CD1c-positive myeloid dendritic cell (primary cell): Measurements from ENCODE around the gene S100A4.
"Not testable (repeated sequence)": the region's sequence is repeated elsewhere in the genome, so short reads cannot be mapped to it uniquely, and the experiment has no call there.

Source experiments
- DNase-seq: peaks from one replicate; pipeline ENCODE4 v3.0.0-alpha.2; 2016; ENCODE audit errors: extremely low spot score

Gene S100A4

DNA sequence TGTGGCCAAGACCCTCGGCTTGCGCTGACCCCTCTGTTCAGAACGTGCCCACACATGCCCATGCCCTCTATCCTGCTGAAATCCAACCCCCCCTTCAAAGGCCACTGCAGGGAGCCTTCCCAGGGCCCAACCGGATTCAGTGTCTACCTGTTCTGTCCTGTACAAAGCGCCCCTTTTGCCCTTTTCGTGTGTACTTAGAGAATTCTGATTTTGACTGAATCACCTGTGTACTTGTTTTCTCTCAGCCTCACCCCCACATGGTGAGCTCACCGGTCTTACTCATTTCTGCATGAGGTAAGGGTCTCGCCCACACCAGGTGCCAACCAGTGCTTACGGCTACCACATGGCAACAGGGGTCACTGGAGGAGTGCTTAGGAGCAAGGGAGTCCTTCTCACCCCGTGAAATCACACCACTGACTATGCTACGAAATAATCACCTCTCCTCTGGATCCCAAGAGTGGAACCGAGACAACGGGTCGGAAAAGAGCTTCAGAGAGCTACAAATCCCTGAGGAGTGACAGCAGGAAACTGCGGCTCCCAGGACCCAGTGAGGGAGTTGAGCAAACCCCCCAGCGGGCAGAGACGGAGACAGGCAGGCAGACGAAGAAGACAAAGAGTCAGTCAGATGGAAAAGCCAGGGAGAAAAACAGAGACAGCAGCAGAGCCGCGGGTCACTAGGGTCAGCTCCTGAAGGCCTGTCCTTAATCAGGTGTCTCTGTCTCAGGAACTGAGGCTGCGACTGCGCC, 22.2 kb upstream of the S100A4 start:
- DNase-seq = peak; percentile 34

DNA sequence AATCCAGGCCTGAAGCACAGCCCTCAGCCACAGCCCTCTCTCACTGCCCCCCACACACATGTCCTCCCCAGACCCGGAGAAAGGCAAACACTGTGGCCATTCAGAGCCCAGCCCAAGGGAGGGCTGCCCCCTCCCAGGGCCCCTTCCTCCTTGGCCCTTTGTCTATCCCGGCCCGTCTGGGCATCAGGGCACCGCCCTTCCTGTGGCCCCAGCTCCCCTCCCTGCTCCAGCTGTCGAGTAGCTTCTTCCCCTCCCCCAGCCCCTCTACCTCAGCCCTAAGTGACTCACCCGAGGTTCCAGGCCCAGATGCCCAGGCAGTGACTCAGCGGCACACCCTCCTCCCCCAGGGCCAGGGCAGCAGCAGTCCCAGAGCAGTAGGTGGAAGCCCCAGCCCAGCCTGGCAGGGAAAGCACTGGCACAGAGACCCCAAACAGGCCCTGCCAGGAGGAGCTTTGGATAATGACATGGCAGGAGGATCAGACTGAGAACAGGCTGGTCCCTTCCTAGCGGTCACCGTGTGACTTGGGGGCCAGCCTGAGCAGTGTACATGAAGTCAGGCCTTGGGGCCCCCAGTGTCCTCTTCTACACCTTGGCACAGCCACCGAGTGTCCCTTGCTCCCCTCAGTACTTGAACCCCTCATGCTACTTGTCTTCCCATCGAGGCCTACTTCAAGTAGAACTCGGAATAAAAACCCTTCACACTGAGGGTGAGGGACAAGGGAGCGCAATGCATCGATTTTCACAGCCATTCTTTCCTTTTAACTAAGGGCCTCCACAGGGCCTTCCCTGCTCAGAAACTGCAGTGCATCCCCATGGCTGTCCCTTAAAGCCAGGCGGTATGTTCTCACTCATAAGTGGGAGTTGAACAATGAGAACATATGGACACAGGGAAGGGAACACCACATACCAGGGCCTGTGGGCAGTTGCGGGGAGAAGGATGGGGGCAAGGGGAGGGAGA, 21.1 kb upstream of the S100A4 start:
- peak; percentile 94 for DNase-seq

DNA sequence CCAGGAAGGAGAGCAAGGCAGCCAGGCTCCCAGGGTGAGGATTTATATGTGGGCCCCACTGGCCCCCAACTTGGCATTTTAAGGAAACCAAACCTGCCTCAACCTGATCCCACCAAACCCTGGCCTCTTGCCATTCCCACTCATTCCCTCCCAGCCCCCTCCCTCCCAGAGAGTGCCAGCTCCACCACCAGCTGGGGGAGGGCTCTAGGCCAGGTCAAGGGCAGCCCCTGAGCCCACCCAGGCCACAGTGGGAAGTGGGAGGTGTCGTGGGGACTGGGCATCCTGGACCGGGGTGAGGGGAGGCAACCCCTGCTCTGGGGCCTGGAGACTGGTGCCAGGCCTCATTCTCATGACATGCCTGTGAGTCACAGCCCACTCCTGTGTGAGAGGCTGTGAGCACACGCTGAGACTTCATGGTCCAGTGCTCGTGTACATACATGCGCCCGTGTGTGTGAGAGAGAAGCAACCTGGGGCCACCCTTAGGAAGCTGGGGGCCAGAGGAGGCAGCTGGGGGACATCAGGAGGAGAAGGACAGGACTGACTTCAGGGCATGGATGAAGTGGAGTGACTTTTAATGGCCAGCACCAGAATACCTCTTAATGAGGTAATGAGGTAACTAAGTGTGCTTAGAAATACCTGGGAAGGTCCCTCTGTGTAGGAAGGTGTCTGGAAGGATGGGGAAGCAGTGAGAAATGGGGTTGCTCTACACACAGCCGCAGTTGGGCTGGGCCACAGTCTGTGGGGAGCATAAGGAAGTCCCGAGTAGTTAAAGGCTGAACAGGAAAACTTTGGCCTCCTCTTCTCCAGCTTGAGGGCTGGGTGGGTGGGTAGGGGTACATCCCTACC, 20.1 kb upstream of the S100A4 start, which contains the start of gene S100A2:
S100A2 (minus strand) TSS at position 316 of the 846 bp plus-strand sequence. CDS start 1,967 bp downstream, outside the sequence.
- DNase-seq = peak; percentile 68

DNA sequence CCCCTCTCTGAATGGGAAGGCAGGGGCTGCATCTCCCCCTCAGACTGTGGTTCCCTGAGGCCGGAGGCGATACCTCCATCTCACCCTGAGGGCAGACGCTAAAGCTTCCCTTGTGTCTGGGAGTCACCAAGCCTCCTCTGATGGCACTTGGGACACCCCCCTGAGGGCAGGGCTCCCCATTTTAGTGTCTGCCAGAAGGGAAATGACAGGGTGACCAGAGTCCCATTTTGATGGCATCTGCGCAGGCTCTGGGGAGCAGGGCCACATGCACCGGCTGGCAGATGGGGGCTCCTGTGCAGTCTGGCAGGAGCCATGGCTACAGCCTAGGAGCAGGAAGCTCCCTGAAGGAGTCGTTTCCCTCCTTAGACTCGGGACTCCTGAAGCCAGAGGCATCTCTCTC, 18.4 kb upstream of the S100A4 start:
- no peak for DNase-seq

DNA sequence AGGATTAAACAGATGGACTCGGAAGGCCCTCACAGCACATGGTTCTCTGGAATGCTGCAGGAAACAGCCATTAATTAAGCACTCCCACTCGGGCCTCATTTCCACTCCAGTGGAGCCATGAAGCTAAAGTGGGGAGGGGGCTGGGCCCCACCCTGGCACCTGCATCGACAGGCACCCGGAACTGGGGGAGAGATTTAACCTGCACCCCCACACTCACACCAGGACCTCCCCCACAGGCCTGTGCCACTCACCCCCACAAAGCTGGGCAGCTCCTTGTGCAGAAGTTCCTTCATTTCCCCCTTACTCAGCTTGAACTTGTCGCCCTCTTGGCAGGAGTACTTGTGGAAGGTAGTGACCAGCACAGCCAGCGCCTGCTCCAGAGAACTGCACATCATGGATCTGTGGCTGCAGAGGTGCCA, 17.9 kb upstream of the S100A4 start:
- DNase-seq = peak; percentile 43

DNA sequence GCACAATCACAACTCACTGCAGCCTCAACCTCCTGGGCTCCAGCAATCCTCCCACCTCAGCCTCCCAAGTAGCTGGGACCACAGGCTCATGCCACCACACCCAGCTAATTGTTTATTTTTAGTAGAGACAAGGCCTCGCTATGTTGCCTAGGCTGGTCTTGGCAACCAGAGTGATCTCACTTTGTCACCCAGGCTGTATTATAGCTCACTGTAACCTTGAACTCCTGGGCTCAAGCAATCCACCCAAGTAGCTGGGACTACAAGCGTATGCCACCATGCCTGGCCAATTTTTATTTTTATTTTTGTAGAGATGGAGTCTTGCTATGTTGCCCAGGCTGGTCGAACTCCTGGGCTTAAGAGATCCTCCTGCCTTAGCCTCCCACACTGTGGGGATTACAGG, 16.4 kb upstream of the S100A4 start:
- DNase-seq = not testable (repeated sequence)

DNA sequence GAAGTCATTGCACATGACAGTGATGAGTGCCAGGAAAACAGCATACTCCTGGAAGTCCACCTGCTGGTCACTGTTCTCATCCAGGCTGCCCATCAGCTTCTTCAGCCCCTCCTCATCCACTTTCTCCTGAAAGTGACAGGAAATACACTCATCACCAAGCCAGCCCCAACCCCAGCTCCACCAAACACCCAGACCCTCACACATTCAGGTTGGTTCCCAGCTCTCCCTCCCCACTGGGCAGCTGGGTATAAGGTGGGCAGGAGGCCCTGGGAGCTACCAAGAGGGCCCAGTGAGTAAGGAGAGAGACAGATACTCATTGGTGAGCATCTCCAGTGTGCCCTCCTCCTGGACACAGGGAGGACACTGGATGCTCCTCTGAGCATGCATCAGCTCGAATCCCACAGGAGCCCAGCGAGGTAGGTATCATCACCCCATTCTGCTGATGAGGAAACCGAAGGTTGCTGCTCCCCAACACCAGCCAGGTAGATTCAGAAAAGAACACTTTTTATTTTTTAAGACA, 15.9 kb upstream of the S100A4 start:
- no peak for DNase-seq

DNA sequence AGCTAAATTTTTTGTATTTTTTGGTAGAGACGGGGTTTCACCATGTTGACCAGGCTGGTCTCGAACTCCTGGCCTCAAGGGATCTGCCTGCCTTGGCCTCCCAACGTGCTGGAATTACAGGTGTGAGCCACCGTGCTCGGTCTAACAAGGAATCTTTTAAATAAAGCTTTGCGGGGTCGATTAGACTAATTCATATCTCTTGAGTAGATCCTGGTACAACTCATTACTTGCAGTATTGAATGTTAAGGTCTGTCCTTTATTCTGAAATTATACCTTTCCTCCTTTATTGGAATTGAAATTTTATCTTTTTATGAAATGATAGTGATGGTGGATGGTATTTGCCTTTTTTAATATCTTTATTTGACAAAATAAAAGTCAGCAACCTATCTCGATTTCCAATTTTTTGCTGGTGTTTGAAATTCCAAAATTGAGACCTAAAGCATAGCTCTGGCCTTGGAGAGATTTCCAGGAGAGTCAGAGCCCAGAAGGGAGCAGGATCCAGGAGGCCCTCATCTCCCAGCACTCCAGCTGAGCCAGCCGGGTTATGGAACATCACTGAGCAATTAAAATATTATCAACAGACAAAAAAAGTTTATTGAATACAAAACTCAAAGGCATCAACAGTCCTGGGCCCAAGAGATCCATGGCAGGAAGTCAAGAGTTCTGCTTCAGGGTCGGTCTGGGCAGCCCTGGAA, 15.3 kb upstream of the S100A4 start:
- no peak for DNase-seq

DNA sequence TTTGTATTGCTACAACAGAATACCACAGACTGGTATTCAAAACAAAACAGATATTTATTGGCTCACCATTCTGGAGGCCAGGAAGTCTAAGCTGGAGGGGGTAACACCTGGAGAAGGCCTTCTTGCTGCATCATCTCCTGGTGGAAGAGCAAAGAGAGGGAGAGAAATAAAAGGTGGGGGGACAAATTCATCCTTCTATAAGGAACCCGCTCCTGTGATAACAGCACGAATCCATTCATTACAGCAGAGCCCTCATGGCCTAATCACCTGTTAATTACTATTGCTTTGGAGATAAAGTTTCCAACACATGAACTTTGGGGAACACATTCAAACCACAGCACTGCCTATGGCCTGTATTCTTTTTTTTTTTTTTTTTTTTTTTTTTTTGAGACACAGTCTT, 14.6 kb upstream of the S100A4 start:
- no peak for DNase-seq

DNA sequence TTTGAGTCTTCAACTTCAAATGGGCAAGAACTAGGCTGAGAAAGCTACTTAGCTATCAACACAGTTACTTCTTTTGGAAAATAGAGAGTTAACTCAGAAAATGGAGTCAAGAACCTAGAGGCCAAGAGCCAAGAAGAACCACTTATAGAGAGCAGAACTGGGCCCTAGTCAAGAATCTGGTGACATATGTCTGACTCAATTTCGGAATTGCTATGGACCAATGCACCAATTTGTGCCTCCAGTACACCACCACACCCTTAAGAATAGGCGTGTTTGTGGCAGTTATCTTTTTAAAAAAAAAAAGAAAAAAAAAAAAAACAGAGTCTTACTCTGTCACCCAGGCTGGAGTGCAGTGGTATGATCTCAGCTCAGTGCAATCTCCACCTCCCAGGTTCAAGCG, 12.3 kb upstream of the S100A4 start:
- DNase-seq = no peak

DNA sequence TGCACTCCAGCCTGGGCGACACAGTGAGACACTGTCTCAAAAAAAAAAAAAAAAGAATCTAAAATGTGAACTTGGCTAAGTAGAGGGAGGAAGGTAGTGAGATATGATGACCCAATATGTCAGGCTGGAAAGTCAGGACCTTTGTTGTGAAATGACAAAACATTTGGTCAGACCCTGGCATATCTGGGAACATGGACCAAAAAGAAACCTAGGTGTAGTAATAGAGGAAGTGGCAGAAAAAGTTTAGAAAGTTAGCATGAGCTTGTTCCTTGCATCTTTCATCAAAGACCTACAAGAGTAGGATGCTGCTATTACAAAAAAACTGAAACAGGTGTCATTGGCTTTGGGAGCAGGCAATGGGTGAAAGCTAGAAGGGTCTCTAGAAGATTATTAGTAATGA, 10.7 kb upstream of the S100A4 start:
- no peak for DNase-seq

DNA sequence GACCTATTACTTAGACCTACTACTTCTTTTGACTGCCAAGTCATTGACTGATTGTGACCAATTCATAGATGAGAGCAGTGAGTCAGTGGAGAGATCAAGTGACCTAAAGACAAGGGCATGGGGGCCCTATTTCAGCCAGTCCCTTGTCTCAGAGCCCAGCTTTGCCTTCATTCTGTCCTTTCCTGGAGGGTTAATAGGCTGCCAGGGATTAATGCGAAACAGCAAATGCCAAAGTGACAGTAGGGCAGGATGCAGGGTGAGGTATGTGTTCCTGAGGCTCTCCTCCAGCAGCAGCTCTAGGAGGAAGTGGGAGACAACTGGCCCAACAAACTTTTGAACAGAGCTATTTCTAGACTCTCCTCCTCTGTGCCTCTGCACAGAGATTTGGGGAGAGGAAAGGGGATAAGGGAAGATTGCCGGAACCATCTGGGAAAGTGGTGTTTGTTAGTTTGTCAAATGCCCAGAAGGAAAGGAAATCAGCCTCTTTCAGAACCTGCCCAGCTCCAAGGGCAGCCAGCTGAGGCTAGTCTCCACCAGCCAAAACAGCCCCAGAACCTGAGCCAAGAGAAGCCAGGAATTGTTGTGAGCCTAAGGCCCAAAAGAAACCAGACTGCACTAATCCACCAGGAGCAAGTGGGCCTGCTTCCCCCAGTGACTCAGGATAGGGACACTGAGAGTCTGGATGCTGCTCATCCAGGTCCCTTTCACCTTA, 8.4 kb upstream of the S100A4 start:
- no peak for DNase-seq

DNA sequence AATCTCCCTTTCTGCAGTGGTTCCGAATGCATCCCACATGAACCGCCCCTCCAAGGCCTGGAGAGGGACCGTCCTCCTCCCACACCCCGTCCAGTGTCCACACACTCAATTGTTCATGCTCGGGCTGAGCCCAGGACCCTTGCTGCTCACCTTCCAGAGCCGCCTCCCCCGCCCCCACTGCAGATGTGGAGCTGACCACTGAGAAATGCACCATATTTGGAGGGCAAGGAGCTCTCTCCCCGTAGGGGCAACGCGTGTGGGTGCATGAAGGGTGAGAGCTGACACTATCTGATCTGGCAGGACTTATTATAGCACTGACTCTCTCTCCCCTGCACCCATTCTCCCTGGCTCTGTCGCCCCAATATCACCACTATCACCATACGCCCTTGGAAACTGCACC, 7.5 kb upstream of the S100A4 start:
- DNase-seq = no peak

DNA sequence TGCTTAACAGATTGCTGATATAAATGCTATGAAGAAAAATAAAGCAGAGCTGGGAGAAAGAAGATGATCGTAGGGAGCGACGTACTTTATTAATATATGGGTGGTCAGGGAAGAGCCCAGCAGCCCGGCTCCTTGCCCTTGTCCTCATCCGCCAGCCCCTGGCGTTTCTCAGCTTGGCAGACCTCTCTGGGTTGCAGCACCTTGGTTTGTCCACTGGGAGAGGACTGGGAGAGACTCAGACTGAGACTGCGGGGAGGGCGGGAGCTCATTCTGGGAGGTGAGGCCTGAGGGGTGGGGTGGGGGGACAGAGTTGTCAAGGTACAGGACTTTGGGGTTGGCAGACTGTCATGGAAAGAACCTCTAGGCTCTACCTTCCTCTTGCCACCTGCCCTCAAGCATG, 6.7 kb upstream of the S100A4 start:
- no peak for DNase-seq

DNA sequence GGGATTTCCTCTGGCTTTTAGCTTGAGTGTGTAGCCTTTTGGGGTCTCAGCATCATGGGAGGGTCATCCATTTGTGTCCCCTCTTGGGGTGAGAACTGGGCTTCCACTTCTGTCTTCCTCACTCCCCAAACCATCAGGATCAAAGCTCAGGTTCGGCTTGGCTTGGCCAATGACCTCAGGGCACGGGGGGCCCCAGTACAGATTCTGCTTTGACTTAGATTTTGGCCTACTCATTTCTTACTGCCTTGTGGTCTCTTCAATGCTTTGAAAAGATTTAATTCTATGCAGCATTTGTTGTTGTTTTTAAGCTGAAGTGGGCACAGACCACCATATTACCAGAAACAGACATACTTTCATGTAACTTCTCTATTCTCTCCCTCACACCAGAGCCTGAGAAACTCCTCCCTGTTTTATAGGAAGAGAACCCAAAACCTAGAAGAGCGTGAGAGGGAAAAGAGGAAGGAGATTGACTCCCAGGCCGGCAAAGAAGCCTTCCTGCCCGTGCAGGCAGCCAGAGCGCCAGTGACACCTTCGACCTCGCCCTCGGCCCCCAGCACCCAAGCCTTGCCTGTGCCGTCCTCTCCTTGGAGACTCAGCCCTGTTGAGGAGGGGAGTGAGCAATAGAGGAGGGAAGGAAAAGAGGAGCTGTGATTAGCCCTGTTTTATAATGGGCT, 5.4 kb upstream of the S100A4 start:
- DNase-seq = peak; percentile 85

DNA sequence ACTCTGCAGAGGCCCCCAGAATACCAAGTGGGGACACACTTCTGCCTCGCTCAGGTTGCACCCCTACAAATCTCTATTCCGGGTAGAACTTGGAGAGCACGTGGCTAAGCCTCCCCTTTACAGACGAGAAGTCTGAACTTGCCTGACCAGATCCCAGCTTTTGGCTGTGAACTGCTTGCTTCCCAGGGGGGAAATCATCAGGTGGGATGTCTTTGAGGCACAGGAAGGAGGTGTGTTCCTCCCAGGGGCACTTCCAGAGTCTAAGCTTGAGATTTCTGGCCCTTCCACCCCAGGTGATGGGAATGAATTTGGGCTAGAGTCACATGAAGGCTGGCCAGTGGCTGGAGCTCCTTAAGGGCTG, 4.8 kb upstream of the S100A4 start:
- no peak for DNase-seq

DNA sequence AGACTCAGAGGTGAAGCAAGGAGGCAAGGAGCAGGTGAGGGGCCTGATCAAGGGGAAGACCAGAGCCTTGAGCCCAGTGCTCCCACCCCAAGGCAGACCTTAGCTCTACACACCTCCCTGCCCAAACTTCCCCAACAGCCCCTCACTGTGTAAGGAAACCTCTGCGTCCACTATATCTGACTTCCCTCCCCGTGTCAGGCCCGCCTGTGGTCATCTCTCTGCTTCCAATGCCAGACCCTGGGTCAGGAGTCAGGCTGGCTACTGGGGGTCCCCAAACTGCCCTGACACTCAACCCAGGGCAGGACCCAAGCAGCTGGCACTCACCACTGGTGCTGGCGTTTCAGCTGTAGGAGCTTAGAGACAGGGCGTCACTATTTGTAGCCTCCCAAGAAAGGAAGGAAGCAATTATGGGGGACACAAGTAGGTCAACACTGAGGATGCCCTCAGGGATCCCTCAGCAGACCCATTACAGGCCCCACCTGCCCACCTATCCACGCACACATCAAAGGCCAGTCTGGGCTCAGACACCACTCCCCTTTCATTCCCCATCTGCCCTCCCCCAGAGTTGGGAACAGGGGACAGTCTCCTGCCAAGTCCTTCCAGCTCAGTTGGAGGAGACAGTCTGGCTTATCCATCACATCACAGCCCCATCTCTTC, 4.3 kb upstream of the S100A4 start:
- no peak for DNase-seq

DNA sequence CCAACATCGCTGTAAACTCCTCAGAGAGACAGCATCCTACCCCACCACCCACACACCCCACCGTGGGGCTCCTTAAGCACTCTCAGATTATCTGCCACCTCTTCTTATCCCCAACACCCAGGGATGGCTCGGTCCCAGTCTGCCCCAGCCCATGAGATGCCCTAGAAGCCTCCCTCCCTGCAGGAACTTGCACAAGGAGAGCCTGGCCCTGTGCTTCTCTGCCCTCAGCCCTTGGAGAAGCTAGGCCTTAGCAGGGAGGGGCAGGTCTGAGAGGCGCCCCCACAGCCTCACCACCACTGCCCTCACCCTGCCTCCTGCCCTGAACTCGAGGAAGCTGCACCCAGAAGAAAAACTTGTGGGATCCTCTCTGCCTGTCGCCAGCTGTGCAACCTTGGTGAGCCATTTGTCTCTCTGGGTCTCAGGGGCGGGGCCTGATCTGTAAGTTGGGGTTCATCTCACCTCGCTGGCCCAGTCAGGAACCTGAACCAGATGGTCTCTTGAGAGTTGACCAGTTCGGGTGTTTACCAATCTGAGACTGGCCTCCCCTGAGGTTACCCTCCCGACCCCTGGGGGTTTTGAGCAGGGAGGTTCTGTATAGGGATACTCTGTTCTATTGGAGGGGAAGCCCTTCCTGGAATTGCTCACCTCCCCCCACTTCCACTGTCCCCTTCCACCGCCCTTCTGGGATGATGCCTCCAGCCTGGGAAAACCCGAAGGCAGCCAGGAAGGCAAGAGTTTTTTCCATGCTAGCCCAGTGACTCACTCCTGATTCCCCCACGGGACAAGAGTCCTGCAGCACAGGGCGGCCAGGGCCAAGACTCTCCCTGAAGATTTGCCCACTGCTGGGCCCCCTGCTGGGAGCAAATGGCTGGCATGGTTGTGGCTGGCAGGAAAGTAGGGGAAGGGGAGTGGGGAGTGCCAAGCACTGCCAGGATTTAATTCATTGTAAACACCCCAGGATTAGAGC, 3.4 kb upstream of the S100A4 start, which contains the start of gene S100A3:
S100A3 (minus strand) TSS at position 537 of the 967 bp plus-strand sequence. CDS start 773 bp downstream, outside the sequence.
- no peak for DNase-seq
